ENCODE results near the gene SLC49A3. TPM values are rescaled to one million over a fixed set of nuclear protein-coding genes. Genes with fewer than 3 reads are reported as not detected.

SLC49A3 gene
- total RNA-seq, 1 experiment from 2014 or later: 5.5 TPM

GRCh38 chr4:634599-634985, 54.4 kb downstream of the SLC49A3 start:
- H3K4me1 ChIP-seq (ENCODE audit: control insufficient read depth in 1 of 2, insufficient read depth in 2 of 2, low read length in 2 of 2): no peaks in the 10 kb centered on the region
- H3K79me2 ChIP-seq (ENCODE audit: insufficient read depth, low read length): no peaks in the 10 kb centered on the region
- ChIA-PET RAD21 (ENCODE audit: low non-redundant PET in 1 of 2, low total read pairs in 2 of 2, uncharacterized antibody in 2 of 2, unreplicated experiment in 2 of 2) (no interaction called here), CTCF (no interaction called here), POLR2A (no interaction called here)
- intact Hi-C loops (cut with micrococcal nuclease): no loop called here
- no peak for ATAC-seq
- no peak for DNase-seq (ENCODE audit: low read depth, low spot score)
- H3K27ac ChIP-seq (ENCODE audit: low read depth, low read length): no peak overlapping the region
- no TSS peak for BruUV-seq (replicated peaks)
- H3K36me3 ChIP-seq (ENCODE audit: control insufficient read depth in 1 of 2, insufficient read depth in 2 of 2, low read length in 2 of 2): no peaks in the 10 kb centered on the region
- H3K9me3 ChIP-seq (ENCODE audit: control insufficient read depth in 1 of 2, insufficient read depth in 1 of 2, low read depth in 1 of 2, low read length in 2 of 2): no peaks in the 10 kb centered on the region; a peak in 1 of 4 replicates
- no peak overlapping the region for H3K4me2 ChIP-seq (ENCODE audit: low read length)
- TF ChIP-seq FOSL1 (IDR thresholded peaks at IDR 0.05; ENCODE audit: low read depth) (no peak), TCF7L2 (IDR thresholded peaks at IDR 0.05; ENCODE audit: borderline replicate concordance, extremely low read depth, insufficient read depth, insufficient read length) (no peak), JUND (IDR thresholded peaks at IDR 0.05) (no peak), CBX3 (IDR thresholded peaks at IDR 0.05; ENCODE audit: low read depth) (no peak), SRF (IDR thresholded peaks at IDR 0.05; ENCODE audit: low read depth) (no peak), POLR2AphosphoS5 (IDR thresholded peaks at IDR 0.05; ENCODE audit: low read depth, low read length) (no peak), RAD21 (IDR thresholded peaks at IDR 0.05; ENCODE audit: low read depth) (no peak), ZFX (IDR thresholded peaks at IDR 0.05) (no peak), ZNF274 (IDR thresholded peaks at IDR 0.05; ENCODE audit: low read depth, low read length) (no peak)
- TF ChIP-seq, protein P1, sequence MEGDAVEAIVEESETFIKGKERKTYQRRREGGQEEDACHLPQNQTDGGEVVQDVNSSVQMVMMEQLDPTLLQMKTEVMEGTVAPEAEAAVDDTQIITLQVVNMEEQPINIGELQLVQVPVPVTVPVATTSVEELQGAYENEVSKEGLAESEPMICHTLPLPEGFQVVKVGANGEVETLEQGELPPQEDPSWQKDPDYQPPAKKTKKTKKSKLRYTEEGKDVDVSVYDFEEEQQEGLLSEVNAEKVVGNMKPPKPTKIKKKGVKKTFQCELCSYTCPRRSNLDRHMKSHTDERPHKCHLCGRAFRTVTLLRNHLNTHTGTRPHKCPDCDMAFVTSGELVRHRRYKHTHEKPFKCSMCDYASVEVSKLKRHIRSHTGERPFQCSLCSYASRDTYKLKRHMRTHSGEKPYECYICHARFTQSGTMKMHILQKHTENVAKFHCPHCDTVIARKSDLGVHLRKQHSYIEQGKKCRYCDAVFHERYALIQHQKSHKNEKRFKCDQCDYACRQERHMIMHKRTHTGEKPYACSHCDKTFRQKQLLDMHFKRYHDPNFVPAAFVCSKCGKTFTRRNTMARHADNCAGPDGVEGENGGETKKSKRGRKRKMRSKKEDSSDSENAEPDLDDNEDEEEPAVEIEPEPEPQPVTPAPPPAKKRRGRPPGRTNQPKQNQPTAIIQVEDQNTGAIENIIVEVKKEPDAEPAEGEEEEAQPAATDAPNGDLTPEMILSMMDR (IDR thresholded peaks at IDR 0.05 in 2 of 3, conservative IDR thresholded peaks at IDR 0.05 in 1 of 3; ENCODE audit: borderline replicate concordance in 1 of 3, insufficient read depth in 1 of 3, low read depth in 2 of 3, low read length in 2 of 3): no peak
- H3K4me3 ChIP-seq (replicated peaks in 1 of 2; ENCODE audit: low read depth in 1 of 2, low read length in 2 of 2): no peak overlapping the region
- H4K20me1 ChIP-seq (ENCODE audit: insufficient read depth): no peaks in the 10 kb centered on the region
- H2AFZ ChIP-seq (ENCODE audit: low read depth, low read length, poor library complexity, severe bottlenecking): no peak overlapping the region
- no peaks in the 10 kb centered on the region for H3K27me3 ChIP-seq (ENCODE audit: insufficient read depth, low read length)
- no peaks in the 10 kb centered on the region for H3K9me2 ChIP-seq (ENCODE audit: insufficient read depth)
- H3K9ac ChIP-seq (ENCODE audit: low read length): no peak overlapping the region

Measured in HCT116 (cell line).